Measurements from ENCODE around the gene DGCR8. TPM values are rescaled to one million over a fixed set of nuclear protein-coding genes. Genes with fewer than 3 reads are reported as not detected.

The DGCR8 gene
- polyA plus RNA-seq, 3 donors, result 10.1 to 15.6 (median 12.9) TPM

DNA sequence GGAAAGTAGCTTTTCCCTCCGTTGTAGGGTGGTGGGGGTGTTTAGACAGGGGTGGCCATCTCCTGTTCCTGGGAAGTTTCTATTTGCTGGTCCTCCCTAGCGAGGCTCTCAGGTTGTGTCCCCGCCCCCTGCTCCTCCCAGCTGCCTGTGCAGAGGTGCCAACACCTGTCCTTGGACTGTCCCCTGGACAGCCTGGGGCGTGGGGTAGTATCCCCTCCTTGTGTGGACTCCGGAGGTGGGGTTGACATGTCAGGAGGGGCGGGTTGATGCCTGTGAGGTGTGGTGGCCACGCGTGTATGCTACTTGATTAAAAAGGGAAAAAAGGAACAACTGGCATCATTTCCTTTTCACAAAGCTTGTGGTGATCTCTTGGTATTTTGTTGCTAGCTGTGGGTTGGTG, 21.6 kb downstream of the DGCR8 start:
- 70 to 75% (median 71%) methylated on average over 8 of the region's 8 CpGs for WGBS, 3 donors

DNA sequence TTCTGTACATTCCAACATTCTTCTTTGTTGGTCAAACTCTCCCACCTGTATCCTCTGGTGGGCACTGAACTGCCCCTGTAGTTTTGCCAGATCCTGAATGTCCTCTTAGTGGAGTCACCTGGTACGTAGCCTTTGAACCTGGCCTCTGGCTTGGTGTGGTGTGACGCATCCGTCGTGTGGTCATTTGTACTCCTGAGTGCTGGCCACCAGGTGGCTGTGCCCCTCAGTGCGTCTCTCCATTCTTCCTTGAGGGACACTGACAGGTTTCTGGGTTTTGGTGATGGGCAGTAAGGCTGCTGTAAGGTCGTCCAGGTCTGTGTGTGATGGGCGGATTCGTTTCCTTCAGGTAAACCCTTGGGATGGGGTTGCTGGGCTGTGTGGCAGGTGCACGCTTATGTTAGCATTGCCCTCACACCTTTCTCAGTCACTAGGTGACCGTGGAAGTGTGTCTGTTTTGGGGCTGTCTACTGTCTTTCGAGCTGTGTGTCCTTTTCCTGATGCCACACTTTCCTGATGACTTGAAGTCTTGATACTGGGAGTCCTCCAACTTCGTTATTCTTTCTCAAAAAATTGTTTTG, 22.3 kb downstream of the DGCR8 start:
- no peak overlapping the region for H3K27ac ChIP-seq (ENCODE audit: low read depth, low read length)
- 90 to 94% (median 94%) methylated on average over 12 of the region's 12 CpGs for WGBS, 3 donors

More for the DNA sequence above, 21.6 kb downstream of the DGCR8 start:
- no peak overlapping the region for H3K27ac ChIP-seq (ENCODE audit: low read depth, low read length)

DNA sequence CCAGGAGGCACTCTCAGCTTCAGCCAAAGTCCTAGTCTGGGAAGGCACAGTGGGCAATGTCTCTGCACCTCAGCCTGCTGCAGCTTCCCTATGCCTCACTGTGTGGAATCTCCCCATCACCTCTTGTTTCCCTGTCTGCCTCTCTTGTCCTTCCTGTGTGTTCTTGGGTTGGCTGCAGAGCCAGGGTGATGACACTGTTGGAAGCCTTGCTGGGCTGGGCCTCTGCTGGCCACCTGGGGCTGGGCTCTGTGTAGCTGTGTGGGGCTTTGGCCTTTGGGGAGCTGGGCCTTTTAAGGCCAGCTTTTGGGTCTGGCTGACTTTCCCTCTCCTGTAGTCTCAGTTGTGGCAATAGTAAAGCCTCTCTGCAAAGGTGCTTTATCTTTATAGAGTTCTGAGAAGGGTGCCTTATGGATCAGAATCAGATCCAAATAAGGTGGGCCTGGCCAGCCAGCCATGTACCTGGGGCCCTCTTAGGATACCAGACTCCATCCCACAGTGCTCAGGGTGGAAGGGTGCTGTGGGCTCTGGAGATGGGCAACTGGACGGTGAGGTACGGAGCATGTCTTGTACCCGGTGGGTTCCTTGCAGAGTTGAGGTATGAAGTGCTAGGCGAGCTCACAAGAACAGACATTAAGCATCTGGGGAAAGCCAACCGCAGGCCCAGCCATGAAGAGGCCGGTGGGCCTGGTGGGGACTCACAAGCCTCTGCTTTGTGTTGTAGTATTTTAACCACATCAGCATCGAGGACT, 25.6 kb downstream of the DGCR8 start:
- H3K27ac ChIP-seq (ENCODE audit: low read depth, low read length), result no peak overlapping the region
- 94 to 99% (median 97%) methylated on average over 7 of the region's 7 CpGs for WGBS, 3 donors

DNA sequence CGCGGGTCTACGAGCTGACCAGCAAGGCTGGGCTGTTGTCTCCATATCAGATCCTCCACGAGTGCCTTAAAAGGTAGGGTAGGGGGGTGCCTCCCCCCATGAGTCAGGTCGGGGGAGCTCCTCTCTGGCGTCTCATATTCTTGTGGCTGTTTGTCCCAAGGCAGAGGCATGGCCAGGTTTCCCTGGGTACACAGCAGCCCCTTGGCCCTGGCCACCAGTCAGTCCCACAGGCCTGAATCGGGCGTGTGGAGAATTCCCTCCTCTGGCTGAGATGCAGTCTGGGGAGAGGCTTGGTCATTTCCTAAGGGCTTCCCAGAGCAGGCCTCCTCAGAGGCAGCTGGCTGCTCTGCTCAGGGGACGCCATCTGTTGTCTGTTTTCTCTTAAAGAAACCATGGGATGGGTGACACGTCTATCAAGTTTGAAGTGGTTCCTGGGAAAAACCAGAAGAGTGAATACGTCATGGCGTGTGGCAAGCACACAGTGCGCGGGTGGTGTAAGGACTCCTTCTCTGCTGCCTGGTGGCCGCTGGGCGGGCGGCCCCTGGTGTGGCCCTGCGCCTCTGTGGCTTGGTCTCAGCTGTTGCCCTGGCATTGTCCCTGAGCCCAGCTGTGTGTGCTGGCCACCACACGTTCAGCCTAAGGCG, 26.3 kb downstream of the DGCR8 start:
- 88 to 91% (median 90%) methylated on average over 20 of the region's 20 CpGs for WGBS, 3 donors
- no peak overlapping the region for H3K27ac ChIP-seq (ENCODE audit: low read depth, low read length)

DNA sequence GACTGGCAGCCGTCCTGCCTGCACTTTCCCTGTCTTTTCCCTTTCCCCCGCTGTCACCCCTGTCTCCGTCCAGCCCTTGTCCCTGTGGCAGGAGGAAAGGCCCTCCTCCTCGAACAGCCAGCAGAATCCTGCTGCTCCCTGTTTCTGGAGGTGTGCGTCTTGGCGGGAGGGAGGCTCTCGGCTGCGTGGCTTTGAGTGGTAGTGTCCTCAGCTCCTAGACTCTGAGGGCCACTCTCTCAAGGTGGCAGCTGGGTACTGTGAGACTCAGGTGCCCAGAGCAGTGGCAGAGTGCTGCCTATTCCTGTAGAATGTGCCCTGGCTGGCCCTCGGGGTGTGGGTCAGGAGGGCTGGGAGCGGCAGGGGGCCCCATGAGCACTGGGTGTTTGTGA, 26.8 kb downstream of the DGCR8 start:
- 94 to 96% (median 95%) methylated on average over 10 of the region's 10 CpGs for WGBS, 3 donors
- no peak overlapping the region for H3K27ac ChIP-seq (ENCODE audit: low read depth, low read length)

DNA sequence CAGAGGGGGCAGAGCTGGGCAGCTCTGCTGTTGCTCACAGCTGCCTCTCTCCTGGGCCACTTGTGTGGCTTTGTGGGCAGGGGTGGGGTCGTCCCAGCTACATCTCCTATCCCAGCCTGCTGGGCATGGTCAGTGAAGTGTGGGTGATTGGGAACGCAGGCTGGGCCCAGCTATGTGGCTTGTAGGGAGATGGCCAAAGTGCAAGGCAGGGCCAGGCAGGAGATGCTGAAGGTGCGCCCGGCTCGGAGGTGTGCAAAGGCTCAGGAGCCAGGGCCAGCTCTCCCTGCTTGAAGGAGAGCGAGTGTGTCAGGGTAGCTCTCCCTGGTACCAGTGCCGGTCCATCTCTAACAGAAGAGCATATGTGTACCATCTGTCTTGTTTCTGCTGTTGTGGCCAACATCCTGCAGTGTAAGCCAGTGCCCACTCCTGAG, 27.4 kb downstream of the DGCR8 start:
- no peak overlapping the region for H3K27ac ChIP-seq (ENCODE audit: low read depth, low read length)
- 92 to 98% (median 94%) methylated on average over 7 of the region's 7 CpGs for WGBS, 3 donors

DNA sequence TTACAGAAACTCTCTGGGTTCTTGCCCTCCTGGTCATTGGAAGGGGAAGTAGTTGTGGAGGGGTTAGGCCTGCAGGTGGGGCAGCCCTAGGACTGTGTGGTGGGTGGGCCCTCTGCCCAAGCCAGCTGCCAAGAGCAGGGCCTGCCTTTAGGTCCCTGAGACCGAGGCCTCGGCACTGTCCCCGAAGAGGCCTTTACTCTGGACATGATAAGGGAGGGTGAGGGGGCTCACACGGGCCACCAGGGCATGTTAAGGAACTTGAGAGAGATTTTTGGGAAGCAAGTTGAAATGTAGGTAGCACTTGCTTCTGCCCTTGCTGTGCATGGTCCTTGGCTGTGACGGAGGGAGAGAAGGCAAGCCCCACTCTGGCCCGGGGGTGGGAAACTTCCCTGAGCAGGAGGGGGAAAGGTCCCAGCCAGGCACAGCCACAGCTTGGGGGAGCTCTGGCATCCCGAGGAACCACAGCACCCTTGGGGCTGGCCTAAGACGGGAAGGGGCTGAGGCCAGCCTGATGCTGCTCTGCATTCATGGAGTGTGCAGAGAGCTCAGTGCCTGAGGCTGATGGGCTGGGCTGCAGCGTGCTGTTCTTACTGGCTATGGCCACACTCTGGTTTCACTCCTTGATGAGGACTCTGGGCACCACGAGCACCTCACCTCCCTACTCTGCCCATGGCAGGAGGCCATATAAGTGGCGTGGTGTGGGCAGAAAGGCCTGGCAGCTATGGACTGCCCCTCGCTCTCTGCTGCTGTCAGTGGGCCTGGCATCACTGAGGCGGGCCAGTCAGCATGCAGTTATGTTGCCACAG, 28.1 kb downstream of the DGCR8 start:
- no peak overlapping the region for H3K27ac ChIP-seq (ENCODE audit: low read depth, low read length)
- WGBS, 3 donors, result 78 to 88% (median 88%) methylated on average over 13 of the region's 13 CpGs

DNA sequence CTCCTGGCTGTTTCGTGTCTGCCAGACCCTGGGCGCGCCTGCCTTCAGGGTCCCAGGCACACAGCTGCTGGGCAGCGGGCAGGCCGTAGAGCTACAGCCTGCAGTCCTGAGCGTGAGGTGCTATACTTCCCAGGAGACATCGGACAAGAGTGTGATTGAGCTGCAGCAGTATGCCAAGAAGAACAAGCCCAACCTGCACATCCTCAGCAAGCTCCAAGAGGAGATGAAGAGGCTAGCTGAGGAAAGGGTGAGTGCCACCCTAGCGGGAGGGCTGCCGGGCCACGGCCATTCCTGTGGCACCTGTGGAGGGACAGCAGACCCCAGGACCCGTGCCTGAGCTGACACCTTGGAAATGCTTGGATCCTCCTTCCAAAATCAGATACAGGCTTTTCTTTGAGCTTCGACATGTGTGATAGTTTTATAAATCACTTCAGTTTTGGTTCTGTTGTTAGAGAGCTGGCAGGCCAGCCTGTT, 28.8 kb downstream of the DGCR8 start:
- WGBS, 3 donors, result 89 to 91% (median 90%) methylated on average over 12 of the region's 12 CpGs
- H3K27ac ChIP-seq (ENCODE audit: low read depth, low read length), result no peak overlapping the region

DNA sequence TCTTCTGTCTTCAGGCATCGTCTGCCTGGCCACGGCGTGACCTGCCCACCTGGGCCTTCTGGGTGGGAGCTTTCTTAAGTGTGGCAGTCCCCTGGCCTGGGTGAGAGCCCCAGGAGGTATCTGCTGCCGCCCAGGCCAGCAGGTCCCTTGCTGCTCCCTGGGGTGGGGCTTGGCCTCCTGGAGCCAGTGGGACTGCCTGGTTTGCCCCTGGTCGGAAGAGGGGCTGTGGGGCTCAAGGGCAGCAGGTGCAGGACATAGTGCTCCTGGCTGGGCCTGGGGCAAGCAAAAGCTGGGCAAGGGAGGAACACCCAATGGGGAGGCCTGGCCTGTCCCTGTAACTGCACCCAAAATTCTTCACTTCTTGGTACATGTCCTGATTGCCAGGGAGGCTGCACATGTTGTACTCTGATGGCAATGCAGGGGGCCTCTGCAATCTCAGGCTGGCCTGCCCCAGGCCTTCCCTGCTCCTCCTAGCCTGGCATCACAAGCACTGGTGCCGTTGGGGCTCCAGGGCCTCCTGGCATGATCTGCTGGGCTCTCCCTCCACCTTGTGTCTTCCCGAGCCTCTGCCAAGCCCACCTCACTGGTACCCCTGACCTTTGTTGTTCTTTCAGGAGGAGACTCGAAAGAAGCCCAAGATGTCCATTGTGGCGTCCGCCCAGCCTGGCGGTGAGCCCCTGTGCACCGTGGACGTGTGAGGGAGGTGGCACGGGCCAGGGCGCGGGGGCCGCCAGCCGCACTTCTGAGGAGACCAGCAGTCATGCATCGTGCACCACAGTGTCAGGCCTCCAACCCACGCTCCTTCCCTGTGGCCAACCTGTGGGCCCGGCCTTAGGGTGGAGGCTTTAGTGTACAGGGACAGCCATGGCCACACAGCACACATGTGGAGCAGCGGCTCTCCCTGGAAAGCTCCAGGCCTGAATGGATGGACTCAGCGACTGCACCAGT, 29.6 kb downstream of the DGCR8 start:
- WGBS, 3 donors, result 86% methylated on average over 23 of the region's 23 CpGs
- H3K27ac ChIP-seq (ENCODE audit: low read depth, low read length), result no peak overlapping the region

DNA sequence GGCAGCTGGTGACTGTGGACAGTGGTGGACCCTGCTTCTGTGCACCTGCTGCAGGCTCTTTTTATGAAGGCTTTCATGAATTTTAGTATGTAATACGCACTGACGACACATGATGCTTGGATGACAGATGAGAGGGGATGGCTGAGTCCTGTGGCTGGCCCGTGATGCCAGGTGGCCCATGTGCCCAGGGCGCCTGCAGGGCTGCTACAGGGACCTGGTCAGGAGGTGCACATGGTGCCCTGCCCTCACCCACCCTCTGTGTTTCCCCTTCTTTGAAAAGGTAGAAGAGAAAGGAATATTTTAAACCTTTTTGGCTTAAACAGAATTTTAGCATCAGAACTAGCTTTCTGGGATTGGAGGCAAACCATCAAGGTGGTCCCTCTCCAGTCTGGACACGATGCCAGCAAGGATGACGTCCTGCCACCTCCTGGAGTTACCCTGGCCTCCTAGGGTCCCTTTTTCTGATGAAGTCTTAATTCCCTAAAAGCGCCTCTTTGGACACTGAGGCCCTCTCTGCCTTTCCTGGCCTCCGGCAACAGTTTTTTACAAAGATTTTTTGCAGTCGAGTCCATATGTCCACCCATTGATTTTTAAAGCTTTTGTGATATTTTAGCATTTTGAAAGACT, 30.4 kb downstream of the DGCR8 start:
- no peak overlapping the region for H3K27ac ChIP-seq (ENCODE audit: low read depth, low read length)

DNA sequence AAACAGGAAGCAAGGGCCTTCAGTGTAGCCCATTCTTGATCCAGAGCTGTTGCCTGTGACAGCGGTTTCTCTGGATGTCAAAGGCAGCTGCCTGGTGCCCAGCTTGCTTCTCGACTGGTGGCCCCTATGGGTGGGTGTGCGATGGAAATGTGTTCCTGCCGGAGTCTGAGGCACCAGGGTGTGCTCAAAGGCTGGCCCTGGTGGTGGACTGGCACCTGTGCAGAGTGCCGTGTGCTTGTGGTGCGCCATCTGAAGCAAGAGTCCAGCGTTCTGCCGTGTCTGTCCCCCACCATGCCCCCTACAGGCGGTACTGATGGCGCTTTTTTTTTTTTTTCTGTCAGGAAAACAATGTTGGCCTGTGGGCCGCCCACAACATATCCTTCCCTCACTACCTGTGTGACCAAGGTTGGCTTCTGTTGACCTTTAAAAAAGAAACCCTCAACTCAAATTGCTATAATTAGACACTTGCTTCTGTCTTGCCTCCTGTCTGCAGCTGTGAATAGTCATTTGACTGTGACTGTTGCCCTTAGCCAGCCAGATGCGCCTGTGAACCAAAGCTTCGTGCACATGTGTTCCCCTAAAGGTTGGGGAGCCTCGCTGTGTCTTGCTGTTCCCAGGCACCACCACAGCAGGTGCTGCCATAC, 31.1 kb downstream of the DGCR8 start:
- WGBS, 3 donors, result 51 to 65% (median 62%) methylated on average over 14 of the region's 14 CpGs
- H3K27ac ChIP-seq (ENCODE audit: low read depth, low read length), result no peak overlapping the region

More for the DNA sequence above, 30.4 kb downstream of the DGCR8 start:
- WGBS, 3 donors, result 87 to 92% (median 91%) methylated on average over 9 of the region's 9 CpGs

DNA sequence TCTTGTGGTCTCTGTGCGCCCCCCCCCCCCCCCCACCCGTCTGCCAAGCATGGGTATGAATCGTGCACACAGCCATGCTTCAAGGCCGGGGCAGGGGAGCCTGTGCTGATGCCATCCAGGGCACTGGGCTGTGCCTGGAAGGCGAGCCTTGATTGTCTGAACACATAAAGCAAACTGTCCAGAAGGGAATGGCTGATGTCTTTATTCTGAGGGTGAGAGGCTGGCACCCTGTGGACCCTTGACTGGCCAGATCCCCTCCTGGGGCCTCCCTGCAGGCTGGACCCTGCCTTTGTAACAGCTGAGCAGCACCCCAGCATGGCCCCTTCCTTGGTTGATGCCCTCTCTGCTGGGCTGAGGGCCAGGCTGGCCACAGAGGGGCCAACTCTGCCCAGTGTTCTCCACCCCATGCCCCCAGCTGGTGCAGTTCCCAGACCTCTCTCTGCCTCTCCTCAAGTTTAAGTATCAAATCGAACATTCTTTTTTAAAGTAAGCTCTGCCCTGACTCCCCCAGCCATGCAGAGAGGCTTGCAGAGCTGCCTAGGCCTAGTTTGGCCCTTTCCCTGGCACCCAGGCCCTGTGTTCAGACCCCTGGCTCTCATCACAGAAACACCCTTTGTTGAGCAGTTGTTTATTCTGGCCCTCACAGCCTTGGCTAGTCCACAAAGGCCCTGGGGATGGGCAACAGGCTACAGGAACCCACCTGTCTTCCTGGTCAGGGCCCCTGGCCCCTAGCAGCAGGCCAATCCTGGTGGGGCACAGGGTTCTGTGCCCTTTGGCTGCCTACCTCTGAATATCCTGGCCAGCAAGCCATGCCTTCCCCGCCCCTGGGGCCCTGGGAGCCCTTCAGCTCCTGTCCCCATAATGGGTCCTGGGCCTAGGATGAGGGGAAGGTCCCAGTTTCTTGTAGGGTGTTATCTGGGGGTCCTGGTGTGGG, 31.9 kb downstream of the DGCR8 start:
- WGBS, 3 donors, result 38 to 82% (median 80%) methylated on average over 6 to 7 of the region's 7 CpGs
- no peak overlapping the region for H3K27ac ChIP-seq (ENCODE audit: low read depth, low read length)

DNA sequence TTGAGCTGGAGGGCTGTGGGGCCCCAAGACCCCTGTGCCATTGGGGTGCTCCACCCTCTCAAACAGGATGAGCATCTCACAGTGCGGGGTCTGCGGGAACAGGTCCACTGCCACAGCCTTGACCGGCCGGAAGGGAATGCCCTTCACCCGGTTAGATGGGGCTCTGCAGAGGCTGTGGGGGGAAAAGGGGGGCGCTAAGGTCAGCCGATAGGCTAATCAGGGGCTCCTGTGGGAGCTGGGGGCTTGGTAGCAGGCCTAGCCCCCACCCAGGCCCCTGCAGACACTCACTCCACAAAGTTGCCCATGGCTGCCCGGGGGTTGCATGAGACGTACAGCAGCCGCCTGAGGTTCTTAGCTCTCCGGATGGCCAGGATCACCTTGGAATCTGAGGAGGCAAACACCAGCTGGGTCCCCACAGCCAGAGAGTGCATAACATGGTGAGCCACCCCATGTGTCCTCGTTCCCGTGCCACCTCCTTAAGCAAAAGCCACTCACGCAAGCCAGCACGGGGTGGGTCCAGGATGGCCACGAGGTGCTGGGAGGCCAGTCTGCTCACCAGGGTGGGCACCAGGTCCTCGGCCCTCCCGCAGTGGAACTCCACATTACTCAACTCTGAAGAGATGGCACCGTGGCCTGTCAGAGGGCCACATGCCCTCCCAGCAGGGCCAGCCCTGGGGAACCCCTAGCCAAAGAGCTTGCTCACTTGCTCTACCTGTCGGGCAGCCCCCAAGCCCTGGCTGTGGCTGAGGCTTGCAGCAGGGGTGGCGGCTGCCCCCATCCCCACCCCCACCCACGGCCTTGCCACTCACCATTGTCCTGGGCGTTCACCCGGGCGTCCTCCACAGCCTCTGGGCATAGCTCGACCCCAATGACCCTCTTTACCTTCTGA, 32.8 kb downstream of the DGCR8 start:
- H3K27ac ChIP-seq (ENCODE audit: low read depth, low read length), result no peak overlapping the region
- WGBS, 3 donors, result 74 to 86% (median 81%) methylated on average over 26 of the region's 26 CpGs

DNA sequence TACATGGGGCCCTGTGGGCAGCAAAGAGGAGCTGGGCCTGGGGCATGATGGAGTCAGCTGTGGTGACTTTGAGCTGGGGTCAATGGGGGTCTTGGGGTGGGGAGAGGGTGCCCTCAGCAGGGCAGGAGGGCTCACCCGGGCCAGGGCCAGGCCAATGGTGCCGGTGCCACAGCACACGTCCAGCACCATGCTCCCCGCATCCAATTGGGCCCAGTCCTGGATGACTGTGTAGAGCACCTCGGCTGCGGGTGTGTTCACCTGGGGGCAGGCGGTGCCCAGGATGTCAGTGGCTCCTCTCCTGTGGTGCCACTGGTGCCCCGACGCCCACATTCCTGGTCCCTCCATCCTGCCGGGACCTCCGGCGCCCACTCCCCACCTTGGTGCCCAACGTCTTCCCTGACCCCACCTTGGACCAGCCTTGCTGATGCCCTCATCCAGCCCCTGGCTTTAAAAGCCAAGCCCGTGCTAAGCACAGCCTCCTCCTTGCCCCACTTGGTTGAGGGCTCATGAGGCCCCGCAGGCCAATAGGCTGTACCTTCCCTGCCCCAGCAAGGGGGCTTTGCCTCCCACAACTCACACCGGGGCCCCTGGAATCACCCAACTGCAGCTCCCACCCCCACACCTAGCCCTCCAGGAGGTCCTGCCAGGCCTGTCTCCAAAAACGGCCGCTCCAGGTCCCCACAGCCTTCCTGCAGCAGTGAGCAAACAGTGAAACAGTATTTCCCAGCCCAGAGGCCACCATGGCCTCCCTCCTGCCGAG, 33.7 kb downstream of the DGCR8 start:
- no peak overlapping the region for H3K27ac ChIP-seq (ENCODE audit: low read depth, low read length)
- WGBS, 3 donors, result 87 to 92% (median 87%) methylated on average over 19 of the region's 19 CpGs

Data from adipose tissue (tissue), 3 donors.